ENCODE data around the gene PDLIM5. TPM values are rescaled to one million over a fixed set of nuclear protein-coding genes. Genes with fewer than 3 reads are reported as not detected.

The PDLIM5 gene
- total RNA-seq, 3 donors from 2014 or later (not counting 1 experiment from before 2014, with no cell fraction given): 41.8 to 94.8 (median 50.5) TPM

GRCh38 chr4:94629837-94630236 lies 178.1 kb downstream of the PDLIM5 start:
- H3K27ac ChIP-seq (ENCODE audit: low read length): no peak overlapping the region
- no peaks in the 10 kb centered on the region for H3K4me1 ChIP-seq (ENCODE audit: control insufficient read depth, insufficient read depth, low read length)
- TF ChIP-seq CTCF (IDR thresholded peaks at IDR 0.05): no peak
- no peak for DNase-seq
- Mint-ChIP-seq H3K4me3 (no peak overlapping the region), H3K27ac (no peak overlapping the region), H3K9me3 (no peaks in the 10 kb centered on the region), H3K36me3 (no peaks in the 10 kb centered on the region), H3K4me1 (no peaks in the 10 kb centered on the region), H3K27me3 (ENCODE audit: low read depth in 2 of 2) (no peaks in the 10 kb centered on the region)
- H3K9me3 ChIP-seq (ENCODE audit: control insufficient read depth, insufficient read depth, low read length): no peaks in the 10 kb centered on the region
- ATAC-seq: no peak
- no peaks in the 10 kb centered on the region for H3K36me3 ChIP-seq (ENCODE audit: control insufficient read depth, insufficient read depth, low read length)
- 92% methylated on average over 1 of the region's 2 CpGs for WGBS (ENCODE audit: insufficient coverage)
- H3K4me3 ChIP-seq (ENCODE audit: low read length): no peak overlapping the region
- intact Hi-C loops (cut with micrococcal nuclease): no loop called here
- H3K27me3 ChIP-seq (ENCODE audit: control insufficient read depth, insufficient read depth, low read length): no peaks in the 10 kb centered on the region

- ATAC-seq (no peak), DNase-seq (no peak)
- H3K9me3 Mint-ChIP-seq: no peaks in the 10 kb centered on the region
- no peak overlapping the region for H3K27ac ChIP-seq (ENCODE audit: low read length)
- H3K36me3 Mint-ChIP-seq: no peaks in the 10 kb centered on the region
- WGBS (ENCODE audit: insufficient coverage): no CpG with 5 or more reads among the region's 2 CpGs
- no peaks in the 10 kb centered on the region for H3K27me3 ChIP-seq (ENCODE audit: control insufficient read depth, insufficient read depth, low read length)
- H3K9me3 ChIP-seq (ENCODE audit: control insufficient read depth, insufficient read depth, low read length): no peaks in the 10 kb centered on the region
- no peaks in the 10 kb centered on the region for H3K4me1 ChIP-seq (ENCODE audit: control insufficient read depth, insufficient read depth, low read length)
- intact Hi-C loops (cut with micrococcal nuclease): no loop called here
- H3K4me3 ChIP-seq (ENCODE audit: low read length): no peak overlapping the region
- no peaks in the 10 kb centered on the region for H3K36me3 ChIP-seq (ENCODE audit: control insufficient read depth, insufficient read depth, low read length)
- H3K4me1 Mint-ChIP-seq: peaks cover 0 to 4% of the 10 kb centered on the region in 2 donors
- H3K4me3 Mint-ChIP-seq: no peak overlapping the region
- no peaks in the 10 kb centered on the region for H3K27me3 Mint-ChIP-seq (ENCODE audit: low read depth in 2 of 2)
- H3K27ac Mint-ChIP-seq: no peak overlapping the region
- no peak for TF ChIP-seq CTCF (IDR thresholded peaks at IDR 0.05)
Measured at GRCh38 chr4:94634271-94634670, 182.5 kb downstream of the PDLIM5 start.

GRCh38 chr4:94635177-94635576 lies 183.4 kb downstream of the PDLIM5 start:
- H3K27ac Mint-ChIP-seq: no peak overlapping the region
- H3K4me1 Mint-ChIP-seq: peaks cover 0 to 4% of the 10 kb centered on the region in 2 donors
- Histone ChIP-seq H3K4me3 (ENCODE audit: low read length) (no peak overlapping the region), H3K27me3 (ENCODE audit: control insufficient read depth, insufficient read depth, low read length) (no peaks in the 10 kb centered on the region), H3K27ac (ENCODE audit: low read length) (no peak overlapping the region), H3K9me3 (ENCODE audit: control insufficient read depth, insufficient read depth, low read length) (no peaks in the 10 kb centered on the region), H3K36me3 (ENCODE audit: control insufficient read depth, insufficient read depth, low read length) (no peaks in the 10 kb centered on the region), H3K4me1 (ENCODE audit: control insufficient read depth, insufficient read depth, low read length) (no peaks in the 10 kb centered on the region)
- intact Hi-C loops (cut with micrococcal nuclease): no loop called here
- no peak for DNase-seq
- no peak for ATAC-seq
- no peak overlapping the region for H3K4me3 Mint-ChIP-seq
- H3K27me3 Mint-ChIP-seq (ENCODE audit: low read depth in 2 of 2): no peaks in the 10 kb centered on the region
- no peaks in the 10 kb centered on the region for H3K9me3 Mint-ChIP-seq
- no peaks in the 10 kb centered on the region for H3K36me3 Mint-ChIP-seq
- WGBS (ENCODE audit: insufficient coverage): 100% methylated on average over 2 of the region's 2 CpGs
- TF ChIP-seq CTCF (IDR thresholded peaks at IDR 0.05): no peak

- DNase-seq (no peak), ATAC-seq (no peak)
- TF ChIP-seq CTCF (IDR thresholded peaks at IDR 0.05): no peak
- H3K36me3 ChIP-seq (ENCODE audit: control insufficient read depth, insufficient read depth, low read length): peaks cover 3% of the 10 kb centered on the region
- H3K27me3 ChIP-seq (ENCODE audit: control insufficient read depth, insufficient read depth, low read length): no peaks in the 10 kb centered on the region
- H3K4me1 ChIP-seq (ENCODE audit: control insufficient read depth, insufficient read depth, low read length): no peaks in the 10 kb centered on the region
- WGBS (ENCODE audit: insufficient coverage): 100% methylated on average over 2 of the region's 2 CpGs
- H3K4me3 ChIP-seq (ENCODE audit: low read length): no peak overlapping the region
- Mint-ChIP-seq H3K36me3 (no peaks in the 10 kb centered on the region), H3K4me1 (peaks cover 0 to 4% of the 10 kb centered on the region in 2 donors), H3K4me3 (no peak overlapping the region), H3K27ac (no peak overlapping the region), H3K9me3 (no peaks in the 10 kb centered on the region), H3K27me3 (ENCODE audit: low read depth in 2 of 2) (no peaks in the 10 kb centered on the region)
- H3K27ac ChIP-seq (ENCODE audit: low read length): no peak overlapping the region
- H3K9me3 ChIP-seq (ENCODE audit: control insufficient read depth, insufficient read depth, low read length): no peaks in the 10 kb centered on the region
- intact Hi-C loops (cut with micrococcal nuclease): no loop called here
Measured at GRCh38 chr4:94636004-94636403, 184.3 kb downstream of the PDLIM5 start.

All from natural killer cell (primary cell).